Upper lobe of right lung (tissue), 1 donor: ENCODE results near the gene KRT25. TPM values are rescaled to one million over a fixed set of nuclear protein-coding genes. Genes with fewer than 3 reads are reported as not detected.
"Not testable (repeated sequence)": the region's sequence is repeated elsewhere in the genome, so short reads cannot be mapped to it uniquely, and the experiment has no call there.

ENCODE experiments used
- ATAC-seq: fragments of 200-7000 bp; cut with Tn5 transposase; one replicate; pipeline ENCODE4 v1.9.1; 2020; ENCODE audit warnings: mild to moderate bottlenecking, moderate library complexity
- DNase-seq: peaks from one replicate; pipeline ENCODE4 v3.0.0-alpha.2; 2020
- H3K27ac ChIP-seq: fragments of 200-600 bp; one replicate; pipeline ENCODE4 v1.8.0; 2022
- H3K27me3 ChIP-seq: fragments of 200-600 bp; one replicate; pipeline ENCODE4 v1.8.0; 2022; ENCODE audit warnings: mild to moderate bottlenecking
- H3K36me3 ChIP-seq: fragments of 200-600 bp; one replicate; pipeline ENCODE4 v1.8.0; 2022
- H3K4me1 ChIP-seq: fragments of 200-600 bp; one replicate; pipeline ENCODE4 v1.8.0; 2022
- H3K4me3 ChIP-seq: fragments of 200-600 bp; one replicate; pipeline ENCODE4 v1.8.0; 2022; ENCODE audit warnings: mild to moderate bottlenecking
- H3K9me3 ChIP-seq: fragments of 200-600 bp; one replicate; pipeline ENCODE4 v1.8.0; 2022
- intact Hi-C: fragments of 100-400 bp; cut with DNase I; formaldehyde crosslinking; loops from one replicate; pipeline ENCODE4 v1.11.0; 2022
- total RNA-seq: library from RNA; stranded (reverse); fragmentation: NEBNext Ultra II Directional; extraction: Animal tissue kit (Norgen Biotek cat#: 25700); gene quantifications from one replicate; pipeline ENCODE4 v1.2.1, GENCODE V29; 2021
- TF ChIP-seq, protein P1 (sequence below): fragments of 200-600 bp; IDR thresholded peaks from one replicate; pipeline ENCODE4 v1.8.0; 2022; ENCODE audit warnings: antibody characterized with exemption
- donor health status: DM: no; HTN: yes; CAD: no; lungs with severe emphysema.

The KRT25 gene
- total RNA-seq, 1 donor from 2014 or later, result not detected

DNA sequence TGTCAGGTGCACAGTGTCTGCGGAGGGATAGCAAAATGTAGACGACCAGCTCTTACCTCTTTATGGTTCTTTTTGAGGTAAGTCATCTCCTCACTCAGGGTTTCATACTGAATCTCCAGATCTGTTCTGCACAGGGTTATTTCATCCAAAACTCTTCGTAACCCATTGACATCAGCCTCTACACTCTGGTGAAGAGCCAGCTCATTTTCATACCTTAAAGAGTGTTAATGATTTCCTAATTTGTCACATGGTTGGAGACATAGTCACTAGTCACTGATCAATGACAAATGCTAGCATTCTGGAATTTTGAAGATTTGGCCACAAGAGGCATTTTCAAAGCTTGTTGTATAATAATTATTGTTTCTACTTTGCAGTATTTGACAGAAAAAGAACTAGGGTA lies 1.3 kb downstream of the KRT25 start:
- no peaks in the 10 kb centered on the region for H3K27me3 ChIP-seq
- no peak overlapping the region for H3K27ac ChIP-seq
- ATAC-seq (no peak), DNase-seq (no peak)
- TF ChIP-seq, protein P1, sequence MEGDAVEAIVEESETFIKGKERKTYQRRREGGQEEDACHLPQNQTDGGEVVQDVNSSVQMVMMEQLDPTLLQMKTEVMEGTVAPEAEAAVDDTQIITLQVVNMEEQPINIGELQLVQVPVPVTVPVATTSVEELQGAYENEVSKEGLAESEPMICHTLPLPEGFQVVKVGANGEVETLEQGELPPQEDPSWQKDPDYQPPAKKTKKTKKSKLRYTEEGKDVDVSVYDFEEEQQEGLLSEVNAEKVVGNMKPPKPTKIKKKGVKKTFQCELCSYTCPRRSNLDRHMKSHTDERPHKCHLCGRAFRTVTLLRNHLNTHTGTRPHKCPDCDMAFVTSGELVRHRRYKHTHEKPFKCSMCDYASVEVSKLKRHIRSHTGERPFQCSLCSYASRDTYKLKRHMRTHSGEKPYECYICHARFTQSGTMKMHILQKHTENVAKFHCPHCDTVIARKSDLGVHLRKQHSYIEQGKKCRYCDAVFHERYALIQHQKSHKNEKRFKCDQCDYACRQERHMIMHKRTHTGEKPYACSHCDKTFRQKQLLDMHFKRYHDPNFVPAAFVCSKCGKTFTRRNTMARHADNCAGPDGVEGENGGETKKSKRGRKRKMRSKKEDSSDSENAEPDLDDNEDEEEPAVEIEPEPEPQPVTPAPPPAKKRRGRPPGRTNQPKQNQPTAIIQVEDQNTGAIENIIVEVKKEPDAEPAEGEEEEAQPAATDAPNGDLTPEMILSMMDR, result no peak
- peaks cover 1% of the 10 kb centered on the region for H3K9me3 ChIP-seq
- intact Hi-C loops, result no loop called here
- H3K4me3 ChIP-seq, result no peak overlapping the region
- H3K36me3 ChIP-seq, result no peaks in the 10 kb centered on the region
- H3K4me1 ChIP-seq, result no peaks in the 10 kb centered on the region

DNA sequence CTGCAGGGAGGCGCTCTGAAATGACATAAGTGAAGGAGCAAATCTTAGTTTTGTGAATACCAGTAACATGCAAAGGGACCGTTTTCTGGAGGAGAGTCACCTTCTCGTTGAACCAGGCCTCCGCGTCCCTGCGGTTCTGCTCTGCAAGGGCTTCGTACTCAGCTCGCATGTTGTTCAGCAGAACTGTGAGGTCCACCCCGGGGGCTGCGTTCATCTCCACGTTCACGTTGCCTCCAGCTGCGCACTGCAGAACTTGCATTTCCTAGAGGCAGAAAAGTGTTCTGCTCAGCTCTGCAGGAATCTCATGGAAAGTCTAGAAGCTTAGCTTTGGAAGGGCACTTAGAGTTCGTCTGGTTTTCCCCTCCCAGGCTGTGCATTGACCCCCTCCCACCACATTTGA lies 4.1 kb downstream of the KRT25 start:
- Histone ChIP-seq H3K4me3 (no peak overlapping the region), H3K9me3 (peaks cover 5% of the 10 kb centered on the region), H3K4me1 (no peaks in the 10 kb centered on the region), H3K27ac (no peak overlapping the region), H3K27me3 (peaks cover 1% of the 10 kb centered on the region), H3K36me3 (no peaks in the 10 kb centered on the region)
- no peak for ATAC-seq
- TF ChIP-seq, protein P1, result no peak
- DNase-seq, result no peak
- intact Hi-C loops, result no loop called here

DNA sequence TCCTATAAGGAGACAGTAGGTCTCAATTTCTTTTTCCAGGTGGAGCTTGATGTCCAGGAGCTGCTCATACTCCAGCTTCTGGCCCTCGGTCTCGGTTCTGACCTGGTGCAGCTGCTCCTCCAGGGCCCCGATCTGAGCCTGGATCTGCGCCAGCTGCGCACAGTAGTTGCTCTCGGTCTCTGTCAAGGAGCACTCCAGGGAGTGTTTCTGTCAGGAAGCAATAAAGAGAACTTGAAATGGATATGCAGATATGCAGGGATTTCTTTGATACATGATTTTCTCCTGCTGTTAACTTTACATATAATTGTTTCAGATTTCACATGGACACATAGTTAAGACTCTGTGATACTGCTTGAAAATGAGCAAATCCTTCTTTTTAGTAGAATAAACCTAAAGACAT lies 4.7 kb downstream of the KRT25 start:
- no peak for ATAC-seq
- no peak overlapping the region for H3K27ac ChIP-seq
- TF ChIP-seq, protein P1, result no peak
- peaks cover 5% of the 10 kb centered on the region for H3K9me3 ChIP-seq
- H3K4me3 ChIP-seq, result no peak overlapping the region
- intact Hi-C loops, result no loop called here
- DNase-seq, result no peak
- H3K27me3 ChIP-seq, result peaks cover 5% of the 10 kb centered on the region
- H3K4me1 ChIP-seq, result no peaks in the 10 kb centered on the region
- no peaks in the 10 kb centered on the region for H3K36me3 ChIP-seq

DNA sequence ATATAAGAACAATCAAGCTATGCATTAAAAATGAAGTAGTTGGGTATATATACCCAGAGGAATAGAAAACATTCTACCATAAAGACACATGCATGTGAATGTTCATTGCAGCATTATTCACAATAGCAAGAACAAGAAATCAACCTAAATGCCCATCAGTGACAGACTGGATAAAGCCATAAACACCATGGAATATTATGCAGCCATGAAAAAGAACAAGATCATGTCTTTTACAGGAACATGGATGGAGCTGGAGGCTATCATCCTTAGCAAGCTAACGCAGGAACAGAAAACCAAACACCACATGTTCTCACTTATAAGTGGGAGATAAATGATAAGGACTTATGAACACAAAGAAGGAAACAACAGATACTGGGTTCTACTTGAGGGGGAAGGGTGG lies 6.5 kb downstream of the KRT25 start:
- DNase-seq, H3K36me3 ChIP-seq, H3K27ac ChIP-seq, H3K4me1 ChIP-seq, ATAC-seq, H3K4me3 ChIP-seq, H3K9me3 ChIP-seq, intact Hi-C loops, H3K27me3 ChIP-seq: not testable (repeated sequence)

DNA sequence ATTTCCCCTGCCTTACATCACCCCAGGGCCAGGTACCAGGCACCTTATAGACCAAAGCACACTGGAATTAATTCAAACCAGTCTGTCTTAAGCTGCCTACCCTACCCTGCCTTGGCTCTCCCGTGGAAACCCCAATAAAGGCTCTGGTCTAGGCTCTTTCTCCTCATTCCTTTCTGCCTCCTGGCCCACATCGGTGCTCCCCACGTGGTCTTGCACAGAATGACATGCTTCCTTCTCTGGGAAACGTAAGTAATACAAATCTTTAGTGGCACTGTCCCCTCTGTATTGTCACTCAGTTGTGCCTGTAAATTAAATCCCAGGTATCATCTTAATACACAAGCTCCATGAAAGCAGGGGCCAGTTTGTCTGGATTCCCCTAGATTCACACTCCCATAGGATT lies 16.6 kb downstream of the KRT25 start:
- Histone ChIP-seq H3K27ac (no peak overlapping the region), H3K27me3 (no peaks in the 10 kb centered on the region), H3K36me3 (no peaks in the 10 kb centered on the region), H3K9me3 (no peaks in the 10 kb centered on the region), H3K4me3 (no peak overlapping the region), H3K4me1 (no peaks in the 10 kb centered on the region)
- TF ChIP-seq, protein P1, result no peak
- intact Hi-C loops, result no loop called here
- ATAC-seq (no peak), DNase-seq (no peak)

DNA sequence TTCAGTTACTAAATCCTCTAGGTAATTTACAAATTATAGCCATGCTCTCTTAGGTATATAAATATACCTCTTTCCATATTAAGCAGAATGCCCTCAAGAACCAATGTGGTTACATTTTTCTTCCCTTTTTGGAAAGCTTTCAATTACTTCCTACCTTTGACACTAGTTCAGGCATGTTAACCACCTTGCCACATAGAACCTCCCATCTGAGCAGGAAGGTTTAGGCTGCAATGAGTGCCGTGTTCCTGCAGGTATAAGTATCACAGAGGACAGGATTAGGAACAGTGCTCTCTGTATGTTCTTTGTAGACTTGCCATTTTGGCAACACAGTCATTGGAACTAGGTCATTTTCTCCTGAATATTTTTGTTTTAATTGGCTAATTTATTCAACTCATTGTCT lies 20.1 kb downstream of the KRT25 start:
- H3K27me3 ChIP-seq, result no peaks in the 10 kb centered on the region
- H3K27ac ChIP-seq, result no peak overlapping the region
- ATAC-seq (no peak), DNase-seq (no peak)
- no peaks in the 10 kb centered on the region for H3K9me3 ChIP-seq
- H3K36me3 ChIP-seq, result no peaks in the 10 kb centered on the region
- TF ChIP-seq, protein P1, result no peak
- intact Hi-C loops, result no loop called here
- H3K4me1 ChIP-seq, result no peaks in the 10 kb centered on the region
- no peak overlapping the region for H3K4me3 ChIP-seq
